WERI-Rb-1 (cell line): ENCODE measurements around the gene EPHA8.

ENCODE experiments used
- DNase-seq: peaks from one replicate; pipeline ENCODE4 v3.0.0-alpha.2; 2020
- H3K27ac ChIP-seq: fragments of 250-450 bp; sonication (Bioruptor Pico); 2 replicates; pipeline ENCODE4 v1.5.1; 2020; ENCODE audit warnings: mild to moderate bottlenecking, moderate library complexity
- H3K27me3 ChIP-seq: fragments of 250-450 bp; sonication (Bioruptor Pico); 2 replicates; pipeline ENCODE4 v1.5.1; 2021; ENCODE audit warnings: mild to moderate bottlenecking, low read depth, moderate library complexity; ENCODE audit not compliant: insufficient read depth, severe bottlenecking
- H3K36me3 ChIP-seq: fragments of 250-450 bp; sonication (Bioruptor Pico); 2 replicates; pipeline ENCODE4 v1.5.1; 2020; ENCODE audit warnings: mild to moderate bottlenecking, moderate library complexity
- H3K4me3 ChIP-seq: 2 replicates; pipeline ENCODE4 v1.5.1; 2011; ENCODE audit warnings: low read depth, mild to moderate bottlenecking, control low read depth, low read length
- H3K9me3 ChIP-seq: fragments of 250-450 bp; sonication (Bioruptor Pico); 2 replicates; pipeline ENCODE4 v1.5.1; 2021; ENCODE audit warnings: mild to moderate bottlenecking, moderate library complexity; ENCODE audit not compliant: severe bottlenecking
- CTCF ChIP-seq: IDR thresholded peaks from 2 replicates; pipeline ENCODE4 v1.5.1; 2011; ENCODE audit warnings: low read depth, mild to moderate bottlenecking, control low read depth, inconsistent platforms, low read length

Gene EPHA8

GRCh38 chr1:22537441-22538139 lies 25.7 kb upstream of the EPHA8 start:
- no peak for DNase-seq
- no peak overlapping the region for H3K4me3 ChIP-seq
- no peaks in the 10 kb centered on the region for H3K9me3 ChIP-seq
- no peaks in the 10 kb centered on the region for H3K27me3 ChIP-seq
- H3K27ac ChIP-seq = no peak overlapping the region
- no peak for TF ChIP-seq CTCF
- H3K36me3 ChIP-seq = no peaks in the 10 kb centered on the region

- no peaks in the 10 kb centered on the region for H3K9me3 ChIP-seq
Observed at GRCh38 chr1:22539510-22540118, 23.7 kb upstream of the EPHA8 start.

GRCh38 chr1:22540337-22540736 lies 23.0 kb upstream of the EPHA8 start:
- DNase-seq = no peak
- Histone ChIP-seq H3K9me3 (no peaks in the 10 kb centered on the region), H3K27ac (no peak overlapping the region), H3K4me3 (no peak overlapping the region), H3K27me3 (no peaks in the 10 kb centered on the region), H3K36me3 (no peaks in the 10 kb centered on the region)
- TF ChIP-seq CTCF = no peak

More at GRCh38 chr1:22539510-22540118, 23.7 kb upstream of the EPHA8 start:
- TF ChIP-seq CTCF = no peak
- no peaks in the 10 kb centered on the region for H3K27me3 ChIP-seq
- no peak for DNase-seq
- no peak overlapping the region for H3K4me3 ChIP-seq
- no peaks in the 10 kb centered on the region for H3K36me3 ChIP-seq
- no peak overlapping the region for H3K27ac ChIP-seq

- Histone ChIP-seq H3K4me3 (no peak overlapping the region), H3K27ac (no peak overlapping the region), H3K27me3 (no peaks in the 10 kb centered on the region), H3K36me3 (no peaks in the 10 kb centered on the region), H3K9me3 (no peaks in the 10 kb centered on the region)
- peak; percentile 46 for DNase-seq
- peak; percentile 34; the same call in 1 of the 2 replicates for TF ChIP-seq CTCF
Observed at GRCh38 chr1:22542886-22543285, 20.4 kb upstream of the EPHA8 start.

- H3K27ac ChIP-seq = no peak overlapping the region
- H3K27me3 ChIP-seq = no peaks in the 10 kb centered on the region
- no peak for TF ChIP-seq CTCF
- no peaks in the 10 kb centered on the region for H3K9me3 ChIP-seq
- DNase-seq = no peak
- H3K36me3 ChIP-seq = no peaks in the 10 kb centered on the region
- no peak overlapping the region for H3K4me3 ChIP-seq
Observed at GRCh38 chr1:22543679-22544078, 19.6 kb upstream of the EPHA8 start.

GRCh38 chr1:22544606-22545005 lies 18.7 kb upstream of the EPHA8 start:
- no peak for DNase-seq
- H3K9me3 ChIP-seq = no peaks in the 10 kb centered on the region
- H3K36me3 ChIP-seq = no peaks in the 10 kb centered on the region
- H3K27ac ChIP-seq = no peak overlapping the region
- TF ChIP-seq CTCF = no peak
- H3K4me3 ChIP-seq = no peak overlapping the region
- H3K27me3 ChIP-seq = no peaks in the 10 kb centered on the region
